Neuronal stem cell (in vitro differentiated cells): ENCODE results near the gene RNU6-8.

Experiments
- DNase-seq: peaks from one replicate; pipeline ENCODE4 v3.0.0-alpha.2; 2013; ENCODE audit warnings: low spot score
- H2AFZ ChIP-seq: one replicate; pipeline ENCODE4 v1.6.1; 2013; ENCODE audit warnings: mild to moderate bottlenecking, low read length, inconsistent platforms
- H2AK5ac ChIP-seq: 2 replicates; pipeline ENCODE4 v1.6.1; 2013; ENCODE audit warnings: low read depth, mild to moderate bottlenecking, inconsistent platforms, low read length, moderate library complexity, mixed read lengths
- H2BK120ac ChIP-seq: 2 replicates; pipeline ENCODE4 v1.6.1; 2013; ENCODE audit warnings: low read depth, mild to moderate bottlenecking, inconsistent platforms, low read length, moderate library complexity, mixed read lengths
- H2BK12ac ChIP-seq: one replicate; pipeline ENCODE4 v1.6.1; 2013; ENCODE audit warnings: low read length, inconsistent platforms
- H2BK15ac ChIP-seq: 2 replicates; pipeline ENCODE4 v1.6.1; 2013; ENCODE audit warnings: mild to moderate bottlenecking, low read length, inconsistent platforms, mixed read lengths
- H2BK5ac ChIP-seq: one replicate; pipeline ENCODE4 v1.6.1; 2013; ENCODE audit warnings: inconsistent platforms, mild to moderate bottlenecking, low read length, moderate library complexity
- H3K14ac ChIP-seq: one replicate; pipeline ENCODE4 v1.6.1; 2013; ENCODE audit warnings: low read length, inconsistent platforms
- H3K18ac ChIP-seq: 2 replicates; pipeline ENCODE4 v1.6.1; 2013; ENCODE audit warnings: low read length, inconsistent platforms
- H3K23ac ChIP-seq: 2 replicates; pipeline ENCODE4 v1.6.1; 2013; ENCODE audit warnings: low read depth, mild to moderate bottlenecking, mixed read lengths, low read length, inconsistent platforms; ENCODE audit not compliant: poor library complexity
- H3K27ac ChIP-seq: replicated peaks from 3 replicates; pipeline ENCODE4 v1.5.1; 2013; ENCODE audit warnings: low read length, inconsistent platforms
- H3K27me3 ChIP-seq, 3 experiments: 2 replicates each; pipeline ENCODE4 v1.6.1; 2013; ENCODE audit warnings: low read length in 3 of 3, mild to moderate bottlenecking in 2 of 3, inconsistent platforms in 1 of 3, low read depth in 1 of 3, mixed read lengths in 1 of 3, moderate library complexity in 1 of 3; ENCODE audit not compliant: control insufficient read depth in 3 of 3, insufficient read depth in 3 of 3
- H3K36me3 ChIP-seq, 2 donors: replicated peaks in 1 of 2; 2 replicates each; pipeline ENCODE4 v1.6.1; 2013; ENCODE audit warnings: low read length in 2 of 2; ENCODE audit not compliant: control insufficient read depth in 2 of 2, insufficient read depth in 2 of 2
- H3K4ac ChIP-seq: 2 replicates; pipeline ENCODE4 v1.6.1; 2013; ENCODE audit warnings: inconsistent platforms, mild to moderate bottlenecking, low read length, moderate library complexity
- H3K4me1 ChIP-seq, 2 donors: 1 replicate in 1 of 2; 2 replicates in 1 of 2; pipeline ENCODE4 v1.6.1; 2013; ENCODE audit warnings: low read length in 2 of 2, low read depth in 1 of 2; ENCODE audit not compliant: control insufficient read depth in 2 of 2, insufficient read depth in 1 of 2
- H3K4me2 ChIP-seq: one replicate; pipeline ENCODE4 v1.6.1; 2013; ENCODE audit warnings: mild to moderate bottlenecking, low read length, inconsistent platforms; ENCODE audit not compliant: insufficient read depth, poor library complexity, severe bottlenecking
- H3K4me3 ChIP-seq, 2 donors: 2 replicates each; pipeline ENCODE4 v1.5.1; 2013; ENCODE audit warnings: low read length in 2 of 2, mild to moderate bottlenecking in 2 of 2, inconsistent platforms in 1 of 2, moderate library complexity in 1 of 2
- H3K79me1 ChIP-seq: one replicate; pipeline ENCODE4 v1.6.1; 2013; ENCODE audit warnings: low read depth, mild to moderate bottlenecking, inconsistent platforms, low read length, moderate library complexity
- H3K9ac ChIP-seq: one replicate; pipeline ENCODE4 v1.6.1; 2013; ENCODE audit warnings: mild to moderate bottlenecking, low read depth, low read length, inconsistent platforms; ENCODE audit not compliant: poor library complexity
- H3K9me3 ChIP-seq, 2 donors: replicated peaks in 1 of 2; 2 replicates each; pipeline versions ENCODE3 to v1.6.1; 2013; ENCODE audit warnings: low read length in 2 of 2, mild to moderate bottlenecking in 2 of 2, inconsistent platforms in 1 of 2, low read depth in 1 of 2, mixed read lengths in 1 of 2, moderate library complexity in 1 of 2; ENCODE audit not compliant: control insufficient read depth in 2 of 2, insufficient read depth in 1 of 2
- H4K8ac ChIP-seq: one replicate; pipeline ENCODE4 v1.6.1; 2013; ENCODE audit warnings: low read depth, mild to moderate bottlenecking, inconsistent platforms, low read length, moderate library complexity
- H4K91ac ChIP-seq: one replicate; pipeline ENCODE4 v1.6.1; 2013; ENCODE audit warnings: low read length, low read depth, mild to moderate bottlenecking, inconsistent platforms; ENCODE audit not compliant: poor library complexity
- WGBS, 2 donors: extraction: QIAGEN DNeasy Blood & Tissue Kit; methylation state at CpG; one replicate each; pipeline ENCODE4 v1.1.7; 2013; ENCODE audit warnings: missing lambda C conversion rate in 2 of 2, mixed read lengths in 1 of 2; ENCODE audit not compliant: insufficient read length in 2 of 2, insufficient replicate concordance in 1 of 2; ENCODE audit errors: extremely low coverage in 2 of 2; 5-methylcytosine and 5-hydroxymethylcytosine counted together

RNU6-8 gene

GRCh38 chr14:32185097-32185496 lies 18.0 kb downstream of the RNU6-8 start:
- H3K4me2 ChIP-seq = no peak overlapping the region
- no peak overlapping the region for H3K9ac ChIP-seq
- DNase-seq = no peak
- H3K4me3 ChIP-seq = no peak overlapping the region
- H3K79me1 ChIP-seq = no peaks in the 10 kb centered on the region
- H2AK5ac ChIP-seq = no peak overlapping the region
- no peak overlapping the region for H2BK5ac ChIP-seq
- no peak overlapping the region for H2BK15ac ChIP-seq
- H2AFZ ChIP-seq = no peak overlapping the region
- no peak overlapping the region for H3K18ac ChIP-seq
- H3K9me3 ChIP-seq = peaks cover 0 to 6% of the 10 kb centered on the region in 2 donors
- no peaks in the 10 kb centered on the region for H3K4me1 ChIP-seq
- no CpG with 5 or more reads among the region's 1 CpG for WGBS, 2 donors
- no peak overlapping the region for H3K23ac ChIP-seq
- H3K27ac ChIP-seq = no peak overlapping the region
- H4K8ac ChIP-seq = no peak overlapping the region
- H3K14ac ChIP-seq = no peak overlapping the region
- H4K91ac ChIP-seq = no peak overlapping the region
- no peak overlapping the region for H3K4ac ChIP-seq
- no peaks in the 10 kb centered on the region for H3K36me3 ChIP-seq
- H2BK120ac ChIP-seq = no peak overlapping the region
- no peaks in the 10 kb centered on the region for H3K27me3 ChIP-seq
- H2BK12ac ChIP-seq = no peak overlapping the region

- Histone ChIP-seq H3K4me3 (no peak overlapping the region), H3K9me3 (peaks cover 0 to 6% of the 10 kb centered on the region in 2 donors), H3K9ac (no peak overlapping the region), H3K18ac (no peak overlapping the region), H2BK12ac (no peak overlapping the region), H3K14ac (no peak overlapping the region), H3K4me1 (no peaks in the 10 kb centered on the region), H3K4ac (no peak overlapping the region), H2BK120ac (no peak overlapping the region), H3K27me3 (no peaks in the 10 kb centered on the region), H2BK15ac (no peak overlapping the region), H2BK5ac (no peak overlapping the region), H3K27ac (no peak overlapping the region), H3K4me2 (no peak overlapping the region), H4K8ac (no peak overlapping the region), H3K23ac (no peak overlapping the region), H2AFZ (no peak overlapping the region), H2AK5ac (no peak overlapping the region), H3K36me3 (no peaks in the 10 kb centered on the region), H3K79me1 (no peaks in the 10 kb centered on the region), H4K91ac (no peak overlapping the region)
- no CpG with 5 or more reads among the region's 2 CpGs for WGBS, 2 donors
- DNase-seq = no peak
Observed at GRCh38 chr14:32183151-32184058, 19.7 kb downstream of the RNU6-8 start.

DNA sequence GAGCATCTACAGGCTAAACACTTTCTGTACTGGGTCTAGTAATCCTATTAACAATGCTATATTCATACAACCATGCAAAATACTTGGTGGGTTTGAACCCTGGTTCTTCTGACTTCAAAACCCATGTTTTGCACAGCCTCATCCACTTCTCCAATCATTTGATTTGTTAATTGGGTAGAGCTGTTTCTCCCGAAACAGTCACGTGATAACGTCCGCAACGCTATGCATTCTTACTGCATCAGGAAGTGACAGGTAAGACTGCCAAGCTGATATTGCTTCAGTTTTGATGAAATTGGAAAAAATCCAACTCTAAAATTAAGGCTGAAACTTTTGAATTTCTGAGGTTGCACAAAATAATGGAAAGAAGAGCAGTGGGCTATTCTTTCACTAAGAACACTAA lies 31.6 kb downstream of the RNU6-8 start:
- Histone ChIP-seq H4K8ac (no peak overlapping the region), H3K27ac (no peak overlapping the region), H3K23ac (no peak overlapping the region), H2BK12ac (no peak overlapping the region), H3K4me1 (no peaks in the 10 kb centered on the region), H2BK120ac (no peak overlapping the region), H3K18ac (no peak overlapping the region), H3K14ac (no peak overlapping the region), H3K4ac (no peak overlapping the region), H2BK5ac (no peak overlapping the region), H3K27me3 (no peaks in the 10 kb centered on the region), H3K9me3 (no peaks in the 10 kb centered on the region), H3K9ac (no peak overlapping the region), H3K36me3 (no peaks in the 10 kb centered on the region), H3K4me2 (no peak overlapping the region), H2AFZ (no peak overlapping the region), H3K4me3 (no peak overlapping the region), H2AK5ac (no peak overlapping the region), H4K91ac (no peak overlapping the region), H2BK15ac (no peak overlapping the region), H3K79me1 (no peaks in the 10 kb centered on the region)
- DNase-seq = no peak
- no CpG with 5 or more reads among the region's 5 CpGs for WGBS, 2 donors

DNA sequence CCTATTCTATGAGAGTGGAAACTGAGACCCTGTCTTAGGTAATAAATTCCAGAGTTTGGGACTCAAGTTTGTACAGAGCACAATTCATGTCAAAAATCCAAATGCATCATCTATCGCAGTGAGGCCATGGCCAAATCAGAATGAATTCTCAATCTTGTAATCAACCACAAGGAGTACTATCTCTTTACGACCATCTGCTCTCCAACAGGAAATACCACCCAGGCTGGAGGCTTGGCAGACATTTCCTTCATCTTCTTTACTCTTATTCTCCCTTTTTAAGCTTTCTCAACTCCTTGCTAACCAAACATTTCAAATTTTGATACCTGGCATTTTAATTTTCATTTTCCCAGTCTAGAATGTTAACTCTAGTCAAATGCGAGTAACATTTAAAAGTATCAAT lies 33.9 kb downstream of the RNU6-8 start:
- no peak for DNase-seq
- H4K91ac ChIP-seq = no peak overlapping the region
- H2AK5ac ChIP-seq = no peak overlapping the region
- no peak overlapping the region for H2AFZ ChIP-seq
- H2BK120ac ChIP-seq = no peak overlapping the region
- H3K4me1 ChIP-seq = no peaks in the 10 kb centered on the region
- no peak overlapping the region for H3K4ac ChIP-seq
- H3K9me3 ChIP-seq = no peaks in the 10 kb centered on the region
- no peaks in the 10 kb centered on the region for H3K27me3 ChIP-seq
- H4K8ac ChIP-seq = no peak overlapping the region
- no peak overlapping the region for H3K4me2 ChIP-seq
- H2BK5ac ChIP-seq = no peak overlapping the region
- H2BK15ac ChIP-seq = no peak overlapping the region
- H3K36me3 ChIP-seq = no peaks in the 10 kb centered on the region
- H2BK12ac ChIP-seq = no peak overlapping the region
- H3K18ac ChIP-seq = no peak overlapping the region
- no peak overlapping the region for H3K27ac ChIP-seq
- H3K79me1 ChIP-seq = no peaks in the 10 kb centered on the region
- H3K14ac ChIP-seq = no peak overlapping the region
- H3K23ac ChIP-seq = no peak overlapping the region
- no peak overlapping the region for H3K4me3 ChIP-seq
- WGBS, 2 donors = no CpG with 5 or more reads among the region's 3 CpGs
- no peak overlapping the region for H3K9ac ChIP-seq
